Measurements from ENCODE around the gene HUWE1.

The HUWE1 gene

DNA sequence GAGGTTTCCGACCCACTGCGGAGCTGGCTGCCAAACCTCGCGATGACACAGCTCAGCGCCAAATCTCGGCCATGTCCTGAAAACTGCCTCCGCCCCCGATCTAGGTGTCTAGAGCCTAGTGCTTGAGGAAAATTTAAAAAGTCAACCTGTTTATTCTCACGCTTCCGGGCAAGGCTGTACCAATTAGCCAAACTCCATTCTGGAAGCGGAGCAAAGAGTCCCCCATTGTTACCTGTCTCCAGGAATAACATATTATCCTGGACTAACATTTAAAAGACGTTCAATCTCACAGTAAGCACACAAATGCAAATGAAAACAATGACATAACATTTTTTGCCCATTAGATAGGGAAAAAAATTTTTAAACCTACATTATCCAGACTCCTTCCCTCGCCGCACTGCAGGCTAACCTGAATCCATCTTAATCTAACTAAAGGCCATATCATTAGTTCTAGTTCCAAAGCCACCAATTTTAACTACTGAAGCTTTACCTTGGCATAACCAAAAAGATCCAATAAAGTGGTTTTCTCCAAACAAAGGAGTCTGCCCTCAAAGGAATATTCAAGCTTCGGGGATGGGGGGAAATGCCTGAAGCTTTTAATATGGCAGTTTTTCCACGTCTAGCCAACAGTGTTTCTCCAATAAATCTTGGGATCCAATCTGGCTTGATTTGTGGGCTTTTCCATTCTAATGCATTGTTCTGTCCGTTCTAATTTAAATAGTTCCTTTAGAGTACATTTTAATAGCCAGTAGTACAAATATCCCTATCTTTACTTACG lies 1.9 kb downstream of the HUWE1 start:
- no peak for DNase-seq (ENCODE audit: low read depth)

DNA sequence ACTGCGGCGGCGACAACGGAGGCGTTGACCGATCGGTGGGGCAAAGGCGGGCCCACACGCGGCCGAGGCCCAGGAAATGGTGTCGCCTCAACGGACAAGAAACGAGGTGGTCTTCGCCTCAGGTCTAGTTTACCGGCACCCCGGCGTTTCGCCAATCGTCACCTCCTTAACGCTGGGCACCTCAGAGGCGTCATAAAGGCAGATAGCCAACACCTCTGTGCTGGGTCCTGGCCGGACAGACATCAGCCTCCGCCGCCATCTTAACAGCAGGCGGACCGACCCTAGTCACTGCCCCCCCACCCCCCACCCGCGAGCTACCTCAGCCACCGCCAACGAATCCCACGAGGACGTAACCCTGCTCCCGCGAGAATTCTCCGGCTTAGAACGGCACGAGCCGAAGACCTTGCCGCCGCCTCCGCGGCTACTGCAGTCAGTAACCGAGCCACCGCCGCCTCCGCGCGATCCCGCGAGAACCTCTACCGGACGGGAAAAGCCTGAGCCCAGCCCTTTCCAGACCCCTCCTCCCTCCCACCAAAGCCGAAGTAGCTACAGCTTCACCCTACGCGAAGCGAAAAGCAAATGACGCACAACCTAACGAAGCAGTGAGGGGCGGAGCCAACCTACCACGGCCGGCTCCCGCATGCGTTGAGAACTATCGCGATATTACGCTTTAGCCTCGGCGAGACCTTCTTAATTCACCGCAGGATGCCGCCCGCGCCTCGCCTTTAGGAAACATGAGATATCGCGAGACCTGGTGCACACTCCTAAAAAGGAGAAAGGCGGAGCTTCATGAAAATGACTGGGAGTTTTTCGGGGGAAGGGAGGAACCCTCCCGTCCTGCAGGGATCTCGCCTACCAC lies 2.7 kb downstream of the HUWE1 start:
- peak; percentile 71 for DNase-seq (ENCODE audit: low read depth)

DNA sequence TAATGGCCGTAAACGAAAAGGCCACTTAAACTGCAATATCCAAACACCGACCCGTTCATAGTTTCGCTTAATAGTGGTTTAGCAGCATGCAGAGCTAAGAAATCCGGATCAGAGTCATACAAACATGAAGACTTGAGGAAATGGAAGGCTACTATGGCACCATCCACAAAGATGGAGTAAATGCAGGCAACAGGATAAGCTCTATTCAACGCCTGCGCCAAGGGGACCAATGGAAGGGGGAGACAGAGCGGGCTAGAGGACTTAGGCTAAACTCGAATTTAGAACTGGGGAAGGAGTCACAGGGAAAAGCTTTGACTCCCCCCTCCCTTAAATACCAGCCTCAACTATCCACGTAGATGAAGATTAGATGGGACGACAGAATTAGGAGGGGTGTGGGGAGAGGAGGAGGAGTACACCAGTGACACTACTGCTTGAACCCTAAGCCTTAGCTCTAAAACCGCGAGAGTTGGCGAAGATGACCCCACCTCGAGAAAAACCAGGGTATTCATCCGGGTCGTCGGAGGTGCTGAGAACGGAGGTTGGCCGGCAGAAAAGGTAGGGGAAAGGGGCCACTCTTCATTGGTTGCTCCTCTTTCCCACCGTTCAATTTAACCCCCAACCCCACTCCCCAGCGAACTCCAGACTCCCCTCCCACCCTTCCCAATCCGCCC lies 3.5 kb downstream of the HUWE1 start:
- no peak for DNase-seq (ENCODE audit: low read depth)

DNA sequence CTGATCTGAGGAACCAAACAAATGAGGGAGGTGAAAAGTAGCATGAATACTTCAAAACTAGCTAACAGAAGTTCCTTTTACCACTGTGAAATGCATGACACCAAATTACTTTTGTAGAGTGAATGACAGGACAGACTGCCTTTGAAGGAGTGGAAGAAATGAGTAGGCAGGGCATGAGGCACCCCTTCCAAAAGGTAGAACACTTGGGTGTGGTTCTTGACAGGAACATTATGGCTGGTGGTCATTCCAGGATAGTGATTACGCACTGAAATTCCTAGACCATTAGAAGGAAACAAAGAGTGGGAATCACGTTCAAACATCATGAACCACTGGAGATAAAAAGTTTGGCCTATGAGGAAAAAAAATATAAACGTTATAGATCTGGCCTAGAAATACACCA lies 4.9 kb downstream of the HUWE1 start:
- DNase-seq (ENCODE audit: low read depth): no peak

DNA sequence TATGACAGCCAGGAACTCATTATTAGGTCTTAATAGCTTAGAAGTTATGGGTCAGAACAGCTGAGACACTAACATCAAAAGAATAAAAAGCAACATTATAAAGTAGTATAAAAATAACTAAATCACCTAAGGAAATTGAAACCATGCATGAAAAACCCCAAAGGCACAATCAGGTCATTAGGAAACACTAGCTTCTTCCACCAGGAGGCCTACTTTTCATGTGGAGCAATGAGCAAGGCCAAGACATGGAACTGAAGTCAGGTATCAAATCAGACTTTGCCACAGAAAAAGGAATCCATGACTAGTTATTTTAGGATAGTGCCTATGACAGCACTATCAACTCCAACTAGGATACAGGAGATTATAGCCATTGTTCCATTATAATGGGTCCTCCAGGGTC lies 7.9 kb downstream of the HUWE1 start:
- DNase-seq (ENCODE audit: low read depth): no peak

DNA sequence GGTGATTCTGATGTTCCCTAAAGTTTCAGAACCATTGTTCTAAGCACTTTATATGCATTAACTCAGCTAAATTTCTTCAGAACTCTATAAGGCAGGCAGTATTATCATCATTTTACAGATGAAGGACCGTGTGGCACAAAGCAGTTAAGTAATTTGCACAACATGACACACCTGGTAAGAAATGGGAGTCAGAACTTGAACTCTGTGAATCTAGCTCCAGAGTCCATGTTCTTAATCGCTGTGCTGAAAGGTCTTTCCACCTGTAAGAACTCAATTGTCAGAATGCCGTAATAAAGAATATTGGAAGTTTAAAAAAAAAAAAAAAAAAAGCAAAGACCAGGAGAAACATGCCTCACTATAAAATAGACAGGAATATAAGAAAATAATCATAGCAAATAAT lies 9.2 kb downstream of the HUWE1 start:
- DNase-seq (ENCODE audit: low read depth): no peak

DNA sequence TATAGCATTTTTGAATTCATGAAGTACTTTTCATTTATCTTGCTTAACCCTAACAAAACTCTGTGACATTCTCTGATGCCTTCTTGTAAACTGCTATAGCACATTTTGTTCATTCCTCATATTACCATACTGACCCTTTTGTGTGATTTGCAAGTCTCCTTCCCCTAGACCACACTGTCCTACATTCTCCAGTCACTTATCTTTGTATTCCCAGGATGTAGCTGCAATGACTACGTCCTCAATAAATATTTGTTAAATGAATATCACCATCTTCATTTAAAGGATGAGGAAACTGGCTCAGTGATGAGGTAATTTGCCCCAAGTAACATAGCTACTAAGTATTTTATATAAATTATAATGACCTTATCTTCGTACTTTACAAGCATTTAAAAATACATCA lies 11.9 kb downstream of the HUWE1 start:
- no peak for DNase-seq (ENCODE audit: low read depth)

DNA sequence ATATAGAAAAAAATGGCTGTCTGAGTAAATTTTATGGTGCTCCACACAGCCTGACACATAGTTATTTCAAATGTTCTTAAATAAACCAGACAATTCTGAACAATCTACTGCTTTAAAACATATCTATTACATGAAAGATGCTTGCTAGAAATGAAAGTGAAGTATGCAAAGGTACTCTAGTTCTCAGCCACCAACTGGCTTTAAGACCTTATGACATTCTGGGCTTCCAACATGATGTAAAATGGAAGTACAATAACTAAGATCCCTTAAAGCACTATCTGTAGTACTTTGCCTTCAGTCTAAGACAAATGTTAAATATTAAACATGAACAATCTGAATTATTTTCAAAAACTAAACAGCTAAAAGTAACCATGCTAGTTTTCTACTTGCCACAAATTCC lies 17.3 kb downstream of the HUWE1 start:
- no peak for DNase-seq (ENCODE audit: low read depth)

DNA sequence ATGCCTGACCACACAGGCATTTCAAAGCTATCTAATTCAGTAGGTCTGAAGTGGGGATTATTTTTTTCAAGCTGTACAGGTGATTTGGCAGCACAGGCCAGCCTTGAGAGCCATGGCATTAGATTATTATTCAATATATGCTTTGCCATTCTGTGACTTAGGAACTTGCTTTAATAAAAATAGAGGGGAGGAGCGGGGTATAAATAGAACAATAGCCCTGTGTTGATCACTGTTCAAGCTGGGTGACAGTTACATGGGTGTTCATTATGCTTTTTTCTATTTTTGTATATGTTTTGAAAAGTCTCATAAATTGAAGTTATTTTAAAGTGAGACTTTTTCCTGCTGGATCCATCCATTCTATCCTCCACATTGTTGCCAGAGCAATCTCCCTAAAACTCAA lies 20.3 kb downstream of the HUWE1 start:
- no peak for DNase-seq (ENCODE audit: low read depth)

DNA sequence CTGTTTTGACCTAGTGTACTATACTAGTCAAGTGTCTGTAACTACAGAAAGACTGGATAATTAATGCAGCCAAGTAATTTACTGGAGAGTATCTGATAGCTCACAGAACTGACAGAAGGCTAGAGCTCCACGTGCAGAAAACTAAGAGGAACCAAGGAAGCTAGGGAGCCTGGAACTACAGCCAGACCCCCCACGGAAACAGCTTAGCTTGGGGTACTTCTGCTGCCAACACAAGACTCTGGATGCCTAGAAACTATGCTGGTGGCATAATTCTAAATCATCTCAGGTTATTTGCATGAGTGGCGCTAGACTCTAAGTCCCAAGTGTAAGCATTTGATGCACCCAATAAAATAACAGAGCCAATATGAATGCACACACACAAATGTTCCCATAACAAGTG lies 26.5 kb downstream of the HUWE1 start:
- DNase-seq (ENCODE audit: low read depth): no peak

DNA sequence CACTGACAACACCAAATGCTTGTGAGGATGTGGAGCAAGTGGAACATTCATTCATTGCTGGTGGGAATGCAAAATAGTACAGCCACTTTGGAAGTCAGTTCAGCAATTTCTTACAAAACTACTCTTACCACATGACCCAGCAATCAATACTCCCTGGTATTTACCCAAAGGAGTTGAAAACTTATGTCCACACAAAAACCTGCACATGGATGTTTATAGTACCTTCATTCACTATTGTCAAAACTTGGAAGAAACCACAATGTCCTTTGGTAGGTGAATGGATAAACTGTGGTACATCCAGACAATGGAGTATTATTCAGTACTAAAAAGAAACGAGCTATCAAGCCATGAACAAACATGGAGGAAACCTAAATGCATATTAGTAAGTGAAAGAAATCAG lies 27.5 kb downstream of the HUWE1 start:
- no peak for DNase-seq (ENCODE audit: low read depth)

DNA sequence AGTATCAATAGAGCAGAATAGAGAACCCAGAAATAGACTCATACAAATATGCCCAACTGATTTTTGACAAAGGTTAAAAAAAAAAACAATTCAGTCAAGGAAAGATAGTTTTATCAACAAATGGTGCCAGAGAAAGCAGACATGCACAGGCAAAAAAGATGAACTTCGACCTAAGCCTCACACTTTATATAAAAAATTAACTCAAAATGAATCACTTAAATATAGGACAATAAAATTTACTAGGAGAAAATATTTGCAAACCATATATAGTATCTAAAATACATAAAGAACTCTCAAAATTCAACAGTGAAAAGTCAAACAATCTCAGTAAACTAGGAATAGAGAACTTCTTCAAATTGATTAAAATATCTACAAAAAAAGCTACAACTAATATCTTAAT lies 29.7 kb downstream of the HUWE1 start:
- DNase-seq (ENCODE audit: low read depth): no peak

DNA sequence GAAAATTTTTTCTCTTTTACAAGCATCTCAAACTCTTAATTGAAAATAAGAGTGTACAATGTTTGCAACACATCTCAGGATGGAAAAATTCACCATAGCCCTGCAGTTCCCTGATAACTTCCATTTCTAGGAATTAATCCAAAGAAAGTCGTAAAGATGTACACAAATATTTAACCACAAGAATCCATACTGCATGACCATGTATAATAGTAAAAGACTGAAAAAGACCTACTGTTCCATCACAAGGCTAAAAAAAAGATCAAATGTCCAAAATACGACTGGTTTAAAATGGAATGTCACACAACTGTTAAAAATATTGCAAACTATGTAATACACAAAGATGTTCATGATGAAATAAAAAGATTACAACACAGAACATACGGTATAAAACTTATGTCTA lies 32.1 kb downstream of the HUWE1 start:
- DNase-seq (ENCODE audit: low read depth): no peak

DNA sequence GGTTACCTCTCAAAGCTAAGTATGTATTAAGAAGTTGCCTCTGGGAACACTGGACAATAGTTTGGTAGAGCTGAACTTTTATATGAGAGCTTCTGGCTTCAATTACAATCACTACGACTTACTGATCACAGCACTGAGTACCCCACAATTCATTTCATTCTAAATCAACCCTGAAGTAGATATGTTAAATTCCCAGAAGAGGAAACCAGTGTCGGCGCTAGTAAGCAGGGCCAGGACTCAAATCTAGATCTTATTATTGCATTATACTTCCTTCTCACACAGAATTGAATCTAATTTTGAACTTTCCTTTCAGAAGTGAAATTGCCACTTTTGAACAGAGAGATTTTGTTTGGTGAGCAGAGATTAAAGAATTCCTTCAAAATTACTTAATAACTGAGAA lies 41.8 kb downstream of the HUWE1 start:
- DNase-seq (ENCODE audit: low read depth): no peak

DNA sequence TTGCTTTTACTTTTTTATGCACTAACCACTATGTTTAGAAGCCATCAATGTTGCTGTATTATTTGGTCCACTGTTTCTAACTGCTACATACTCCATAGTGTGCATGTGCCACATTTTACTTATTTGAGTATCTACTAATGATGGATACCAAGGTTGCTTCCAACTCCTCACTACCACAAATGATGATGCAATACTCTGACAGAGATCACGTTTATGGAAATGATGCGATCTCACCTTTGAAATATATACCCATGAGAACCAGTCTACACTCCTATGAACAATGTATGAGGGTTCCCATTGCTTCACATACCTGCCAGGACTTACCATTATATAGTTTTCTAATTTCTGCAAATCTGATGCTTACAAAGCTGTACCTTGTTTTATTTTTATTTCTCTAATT lies 44.2 kb downstream of the HUWE1 start:
- DNase-seq (ENCODE audit: low read depth): no peak

DNA sequence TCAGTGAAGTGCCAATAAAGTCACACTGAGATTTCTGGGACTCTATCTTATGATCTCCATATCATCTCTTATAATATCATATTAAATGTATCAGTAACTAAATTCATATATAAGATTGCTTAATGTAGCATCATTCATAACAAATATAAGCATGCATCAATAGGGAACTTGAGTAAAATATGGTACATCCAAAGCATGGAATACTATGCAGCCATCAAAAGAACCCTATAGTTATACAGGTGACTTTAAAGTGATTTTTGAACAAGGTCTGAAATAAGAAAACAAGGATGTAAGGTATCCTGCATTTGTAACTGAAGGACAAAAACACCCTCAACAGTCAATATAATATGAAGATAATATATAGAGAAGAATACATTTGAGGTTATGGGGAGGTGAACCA lies 47.3 kb downstream of the HUWE1 start:
- DNase-seq (ENCODE audit: low read depth): no peak

DNA sequence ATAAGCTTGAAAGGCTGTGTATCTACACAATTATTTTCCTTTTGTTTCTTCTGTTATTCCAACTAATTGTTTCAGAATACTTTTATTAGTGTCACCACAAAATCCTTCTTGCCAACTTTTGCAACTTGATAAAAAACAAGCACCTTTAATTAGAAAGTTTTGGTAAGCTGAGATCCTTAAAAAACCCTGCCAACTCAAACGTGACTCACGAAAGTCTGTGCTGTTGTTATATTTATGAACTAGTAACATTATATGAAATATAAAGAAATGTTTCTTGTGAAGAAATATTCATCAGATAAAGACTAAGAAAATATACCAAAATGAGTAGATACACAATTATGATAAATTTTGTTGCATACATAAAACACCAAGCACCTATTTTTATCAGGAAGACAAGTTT lies 49.0 kb downstream of the HUWE1 start:
- DNase-seq (ENCODE audit: low read depth): no peak

DNA sequence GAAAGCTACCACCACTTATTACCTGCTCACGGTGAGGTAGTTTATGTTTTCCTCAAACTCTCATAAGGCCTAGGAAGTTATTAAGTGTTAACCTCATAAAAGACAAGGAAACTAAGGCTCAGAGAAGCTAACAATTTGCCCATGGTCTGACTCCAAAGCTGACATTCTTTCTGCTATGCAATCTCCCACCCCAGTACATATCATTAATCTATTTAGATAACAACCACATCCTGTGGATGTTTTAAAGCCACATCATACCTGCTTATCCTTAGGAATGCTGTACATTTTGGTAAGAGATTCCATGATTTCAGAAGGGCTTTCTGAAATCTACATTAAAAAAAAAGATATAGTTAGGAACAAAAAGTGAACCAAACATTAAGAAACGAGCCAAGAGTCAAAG lies 55.4 kb downstream of the HUWE1 start:
- DNase-seq (ENCODE audit: low read depth): no peak

DNA sequence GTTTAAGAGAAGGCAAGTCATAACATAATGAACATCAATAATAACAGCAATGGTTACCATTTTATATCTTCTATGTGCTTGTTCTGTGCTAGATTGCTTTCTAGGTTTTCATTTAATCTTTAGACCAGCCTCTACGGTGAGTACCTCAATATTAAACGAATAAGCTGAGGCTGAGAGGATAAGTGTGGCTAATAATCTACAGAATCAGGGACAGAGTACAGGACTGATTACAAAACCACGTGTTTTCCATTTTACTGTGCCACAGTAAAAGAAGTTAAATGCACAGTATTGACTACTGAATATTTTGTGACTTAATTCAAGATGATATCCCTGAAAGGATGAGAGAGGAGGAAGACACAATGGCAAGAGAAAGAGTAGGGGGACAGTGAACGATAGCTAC lies 56.3 kb downstream of the HUWE1 start:
- DNase-seq (ENCODE audit: low read depth): no peak

DNA sequence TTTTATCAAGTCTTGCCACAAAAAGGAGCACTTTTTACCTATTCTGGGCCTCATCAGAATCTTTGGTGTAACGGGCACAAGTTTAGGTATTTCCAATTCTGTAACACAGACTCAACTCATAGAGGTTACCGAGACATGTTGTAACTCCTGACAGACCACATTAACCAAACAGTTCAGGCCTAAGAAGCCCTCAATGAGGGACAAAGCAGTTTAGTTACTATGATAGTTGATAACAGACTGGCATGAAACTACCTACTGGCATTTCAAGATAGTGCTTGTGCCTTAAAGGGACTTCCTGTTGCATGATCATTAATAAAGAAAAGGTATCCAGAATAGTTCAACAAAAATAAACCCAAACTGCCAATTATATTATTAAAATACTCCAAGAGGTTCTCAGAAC lies 64.1 kb downstream of the HUWE1 start:
- no peak for DNase-seq (ENCODE audit: low read depth)

DNA sequence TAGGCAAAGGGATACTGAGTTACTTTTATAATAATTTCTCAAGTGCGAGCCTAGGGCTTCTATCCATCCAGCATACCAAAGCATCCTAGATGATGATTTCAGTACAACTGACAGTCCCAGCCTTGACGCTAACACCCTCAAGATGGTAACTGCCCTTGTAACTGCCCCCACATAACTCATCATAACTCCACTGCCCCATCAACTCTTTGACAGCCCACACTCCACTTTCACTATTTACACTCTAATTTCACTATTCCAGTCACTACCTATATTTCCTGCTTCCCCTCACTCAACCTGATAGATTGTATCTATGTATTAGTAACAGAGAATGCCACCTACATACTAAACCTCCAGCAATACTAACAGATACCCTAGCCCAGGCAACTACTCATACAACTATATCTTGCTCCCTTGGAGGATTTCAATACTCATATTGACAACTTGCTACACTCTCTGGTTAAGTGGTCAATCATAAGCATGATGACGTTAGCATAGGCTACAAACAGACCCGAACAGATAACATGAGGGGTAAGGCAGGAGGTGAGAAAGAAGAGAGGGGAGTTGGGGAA lies 65.0 kb downstream of the HUWE1 start:
- DNase-seq (ENCODE audit: low read depth): no peak

DNA sequence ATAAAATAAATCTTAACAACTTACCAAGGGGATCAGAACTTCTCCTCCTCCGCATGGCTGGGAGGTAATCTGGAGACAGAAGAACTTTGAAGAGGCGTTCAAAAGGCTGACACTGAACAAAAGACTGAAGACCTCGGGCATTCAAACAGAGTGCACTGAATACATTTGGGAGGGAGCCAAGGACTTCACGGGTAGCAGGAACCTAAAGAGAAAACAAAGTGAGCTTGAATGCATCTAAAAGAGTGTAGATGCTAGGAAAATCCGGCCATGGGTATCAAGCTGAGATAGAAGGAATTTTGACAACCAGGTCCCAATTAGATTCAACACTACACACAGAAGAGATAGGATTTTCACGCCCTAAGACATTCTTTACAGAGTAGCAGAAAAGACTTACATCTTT lies 69.6 kb downstream of the HUWE1 start:
- no peak for DNase-seq (ENCODE audit: low read depth)

DNA sequence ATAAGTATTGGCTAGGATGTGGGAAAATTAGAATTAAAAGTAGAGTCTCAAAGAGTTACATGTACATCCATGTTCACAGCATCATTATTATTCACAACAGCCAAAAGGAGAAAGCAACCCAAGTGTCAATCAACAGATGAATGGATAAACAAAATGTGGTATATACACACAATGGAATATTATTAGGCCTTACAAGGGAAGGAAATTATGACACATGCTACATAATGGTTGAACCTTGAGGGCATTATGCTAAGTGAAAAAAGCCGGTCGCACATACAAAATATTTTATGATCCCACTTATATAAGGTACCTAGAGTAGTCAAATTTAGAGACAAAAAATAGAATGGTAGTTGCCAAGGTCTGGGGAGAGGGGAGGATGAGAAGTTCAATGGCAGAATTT lies 80.1 kb downstream of the HUWE1 start:
- no peak for DNase-seq (ENCODE audit: low read depth)
